IPS-15b (cell line): ENCODE results near the gene RAI1.
"Not testable (repeated sequence)": the region's sequence is repeated elsewhere in the genome, so short reads cannot be mapped to it uniquely, and the experiment has no call there.

Experiments used
- H3K27me3 ChIP-seq: one replicate; pipeline ENCODE4 v1.6.1; 2013; ENCODE audit warnings: low read length; ENCODE audit not compliant: control insufficient read depth, insufficient read depth
- H3K36me3 ChIP-seq: one replicate; pipeline ENCODE4 v1.6.1; 2013; ENCODE audit warnings: low read length; ENCODE audit not compliant: control insufficient read depth, insufficient read depth
- H3K4me1 ChIP-seq: one replicate; pipeline ENCODE4 v1.6.1; 2013; ENCODE audit warnings: mild to moderate bottlenecking, low read length; ENCODE audit not compliant: control insufficient read depth, insufficient read depth
- H3K4me3 ChIP-seq: one replicate; pipeline ENCODE4 v1.5.1; 2013; ENCODE audit warnings: low read depth, low read length
- H3K9ac ChIP-seq: one replicate; pipeline ENCODE4 v1.6.1; 2013; ENCODE audit warnings: low read depth, mild to moderate bottlenecking, low read length
- H3K9me3 ChIP-seq: one replicate; pipeline ENCODE4 v1.6.1; 2013; ENCODE audit warnings: mild to moderate bottlenecking, low read length; ENCODE audit not compliant: control insufficient read depth, insufficient read depth

The RAI1 gene

DNA sequence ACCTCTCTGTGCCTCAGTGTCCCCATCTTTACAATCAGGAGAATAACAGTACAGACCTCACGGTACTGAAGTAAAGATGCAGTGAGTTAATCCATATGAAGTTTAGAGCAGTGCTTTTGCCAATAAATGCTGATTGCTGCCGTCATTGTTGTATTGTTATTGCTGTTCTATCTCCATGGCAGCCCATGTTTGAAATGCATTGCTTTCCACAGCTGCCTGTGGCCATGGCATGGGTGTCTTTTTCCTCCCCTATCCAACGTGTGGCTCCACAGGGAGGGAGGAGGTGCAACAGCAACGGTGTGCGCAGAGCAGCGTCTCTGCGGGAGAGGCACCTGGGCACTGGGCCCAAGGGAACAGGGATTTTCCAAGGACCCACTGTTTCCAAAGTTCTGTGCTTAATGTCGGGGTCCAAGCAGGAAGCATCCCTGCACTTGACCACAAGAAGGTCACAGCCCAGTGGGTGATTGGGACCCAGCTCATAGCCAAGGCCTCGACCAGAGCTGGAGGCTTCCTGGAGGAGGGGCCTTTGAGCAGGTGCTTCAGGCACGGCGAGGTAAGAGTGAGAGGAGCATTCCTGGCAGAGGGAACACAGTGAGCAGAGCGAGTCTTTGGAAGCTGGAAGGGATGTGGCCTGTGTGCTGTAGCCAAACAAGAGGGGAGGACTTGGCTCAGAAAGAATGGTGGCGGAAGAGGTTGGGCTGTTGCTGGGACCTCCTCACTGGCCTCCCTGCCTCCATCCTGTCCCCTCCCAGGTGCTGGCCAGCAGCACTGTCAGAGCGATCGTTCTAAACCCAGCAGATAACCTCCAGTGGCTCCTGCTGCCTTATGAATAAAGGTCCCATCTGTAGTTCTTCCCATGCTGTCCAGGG is 3.9 kb downstream of the RAI1 start:
- no peaks in the 10 kb centered on the region for H3K36me3 ChIP-seq
- no peak overlapping the region for H3K9ac ChIP-seq
- H3K4me3 ChIP-seq: no peak overlapping the region
- no peaks in the 10 kb centered on the region for H3K9me3 ChIP-seq
- H3K27me3 ChIP-seq: peaks cover 81% of the 10 kb centered on the region
- H3K4me1 ChIP-seq: peaks cover 7% of the 10 kb centered on the region

DNA sequence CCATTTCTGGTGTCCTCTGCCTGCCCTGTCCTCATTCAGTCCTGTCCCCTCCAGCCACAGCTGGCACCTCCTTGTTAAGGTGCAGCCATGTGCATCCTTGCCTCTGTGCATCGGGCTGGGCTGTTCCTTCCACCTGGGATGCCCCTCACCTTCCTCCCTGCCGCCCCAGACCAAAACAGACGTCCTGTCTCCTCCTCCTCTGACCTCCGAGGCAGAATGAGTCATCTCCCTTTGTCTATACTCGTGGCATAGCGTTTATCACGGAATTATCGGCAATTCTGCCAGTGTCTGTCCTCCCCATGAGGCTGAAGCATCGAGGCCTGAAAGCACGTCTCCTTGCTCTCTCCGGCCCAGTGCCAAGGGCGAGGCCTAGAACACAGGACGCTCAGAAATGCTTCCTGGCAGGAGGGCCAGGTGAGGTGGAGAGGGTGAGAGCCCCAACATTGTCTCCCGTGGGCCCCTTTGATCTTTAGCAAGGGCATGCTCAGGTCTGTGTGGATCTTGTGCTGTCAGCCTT is 4.6 kb downstream of the RAI1 start:
- Histone ChIP-seq H3K4me3 (peak overlapping the region; percentile 6), H3K4me1 (peaks cover 7% of the 10 kb centered on the region), H3K9ac (no peak overlapping the region)

DNA sequence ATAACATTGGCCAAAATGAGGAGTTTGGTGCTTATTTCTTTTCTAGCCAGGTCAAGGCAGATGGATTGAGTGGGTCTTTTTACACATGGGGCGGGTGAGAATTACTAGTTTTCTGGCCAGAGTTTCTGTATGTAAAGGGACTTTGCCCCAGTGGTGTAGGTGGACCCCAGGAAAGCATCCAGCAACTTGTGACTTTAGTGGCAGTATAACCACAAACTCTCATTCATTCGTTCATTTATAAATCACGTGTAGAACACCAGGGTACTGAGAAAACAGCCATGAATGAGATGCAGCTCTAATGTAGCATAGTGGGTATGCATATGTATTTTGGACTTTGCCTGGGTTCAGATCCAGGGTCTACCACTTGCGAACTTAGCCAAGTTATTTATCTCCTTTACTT is 8.1 kb downstream of the RAI1 start:
- peaks cover 89% of the 10 kb centered on the region for H3K27me3 ChIP-seq
- H3K4me1 ChIP-seq: peaks cover 21% of the 10 kb centered on the region
- no peak overlapping the region for H3K4me3 ChIP-seq
- H3K9me3 ChIP-seq: no peaks in the 10 kb centered on the region
- no peak overlapping the region for H3K9ac ChIP-seq
- H3K36me3 ChIP-seq: no peaks in the 10 kb centered on the region

More for the DNA sequence above, 4.6 kb downstream of the RAI1 start:
- Histone ChIP-seq H3K27me3 (peaks cover 81% of the 10 kb centered on the region), H3K36me3 (no peaks in the 10 kb centered on the region), H3K9me3 (no peaks in the 10 kb centered on the region)

DNA sequence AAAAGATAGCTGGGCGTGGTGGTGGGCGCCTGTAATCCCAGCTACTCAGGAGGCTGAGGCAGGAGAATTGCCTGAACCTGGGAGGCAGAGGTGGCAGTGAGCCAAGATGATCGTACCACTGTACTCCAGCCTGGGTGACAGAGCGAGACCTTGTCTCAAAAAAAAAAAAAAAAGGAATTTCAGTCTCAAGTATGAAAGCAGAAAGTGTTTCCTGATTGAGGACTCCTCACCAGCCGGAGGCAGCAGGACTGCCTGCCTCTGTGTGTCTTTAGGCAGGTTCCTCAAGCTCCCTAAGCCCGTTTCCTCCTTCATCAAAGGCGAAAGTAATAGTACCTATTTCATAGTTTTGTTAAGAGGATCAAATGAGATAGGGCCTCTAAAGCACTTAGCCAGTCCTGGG is 9.0 kb downstream of the RAI1 start:
- not testable (repeated sequence) for H3K9ac ChIP-seq, H3K36me3 ChIP-seq, H3K4me3 ChIP-seq, H3K9me3 ChIP-seq
- peaks cover 84% of the 10 kb centered on the region for H3K27me3 ChIP-seq
- peaks cover 21% of the 10 kb centered on the region for H3K4me1 ChIP-seq

GRCh38 chr17:17691468-17692263 is 10.4 kb downstream of the RAI1 start:
- Histone ChIP-seq H3K4me1 (peaks cover 15% of the 10 kb centered on the region), H3K4me3 (no peak overlapping the region), H3K36me3 (no peaks in the 10 kb centered on the region), H3K9ac (no peak overlapping the region), H3K9me3 (no peaks in the 10 kb centered on the region), H3K27me3 (peaks cover 85% of the 10 kb centered on the region)

- H3K4me1 ChIP-seq: peaks cover 15% of the 10 kb centered on the region
- peak overlapping the region; percentile 13 for H3K4me3 ChIP-seq
- no peak overlapping the region for H3K9ac ChIP-seq
- no peaks in the 10 kb centered on the region for H3K9me3 ChIP-seq
- H3K36me3 ChIP-seq: no peaks in the 10 kb centered on the region
- H3K27me3 ChIP-seq: peaks cover 85% of the 10 kb centered on the region
Measured at GRCh38 chr17:17692353-17693252, 11.3 kb downstream of the RAI1 start.

DNA sequence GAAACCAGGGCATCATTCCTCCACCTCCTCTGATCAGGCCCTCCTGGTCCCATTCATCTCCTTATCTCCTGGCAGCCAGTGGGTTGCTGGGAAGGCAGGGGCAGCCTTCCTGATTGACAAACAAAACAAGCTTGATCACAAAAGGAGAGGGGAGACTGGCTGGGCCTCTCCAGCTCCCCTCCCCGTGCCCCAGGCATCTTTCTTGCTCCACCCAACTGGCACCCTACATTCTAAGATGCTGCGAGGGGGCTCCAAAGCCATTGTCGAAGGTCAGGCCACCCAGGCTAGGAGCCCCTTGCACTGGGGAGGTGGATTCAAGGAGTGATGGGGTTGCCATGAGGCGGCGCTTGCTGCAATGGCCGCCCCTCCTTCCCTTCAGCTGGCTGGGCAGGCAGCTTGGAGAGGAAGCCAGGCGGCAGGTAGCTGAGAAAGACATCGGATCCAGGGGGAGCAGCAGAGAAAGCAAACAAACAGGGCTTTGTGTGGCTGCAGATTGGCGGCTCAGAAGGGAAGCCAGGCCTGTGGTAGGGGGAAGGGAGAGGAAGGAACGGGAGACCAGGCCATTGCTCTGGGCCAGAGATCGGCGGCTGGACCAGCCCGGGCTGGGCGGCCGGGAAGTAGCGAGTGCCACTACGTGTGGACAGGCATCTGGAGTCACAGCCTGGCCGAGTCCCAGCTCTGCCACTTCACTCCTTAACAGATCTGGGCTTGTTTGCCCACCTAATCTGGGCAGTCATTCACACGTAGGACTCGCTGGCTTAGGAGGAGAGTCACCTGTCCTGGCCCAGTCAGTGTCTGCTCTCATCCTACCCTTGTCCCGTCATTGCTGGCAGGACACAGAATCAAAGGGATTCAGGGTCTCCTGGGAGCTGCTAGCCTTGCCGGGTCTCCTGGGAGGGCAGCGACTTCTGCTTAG is 12.3 kb downstream of the RAI1 start:
- Histone ChIP-seq H3K27me3 (peaks cover 90% of the 10 kb centered on the region), H3K9me3 (no peaks in the 10 kb centered on the region), H3K9ac (peak overlapping the region; percentile 37), H3K4me3 (peak overlapping the region; percentile 41), H3K4me1 (peaks cover 16% of the 10 kb centered on the region), H3K36me3 (no peaks in the 10 kb centered on the region)

DNA sequence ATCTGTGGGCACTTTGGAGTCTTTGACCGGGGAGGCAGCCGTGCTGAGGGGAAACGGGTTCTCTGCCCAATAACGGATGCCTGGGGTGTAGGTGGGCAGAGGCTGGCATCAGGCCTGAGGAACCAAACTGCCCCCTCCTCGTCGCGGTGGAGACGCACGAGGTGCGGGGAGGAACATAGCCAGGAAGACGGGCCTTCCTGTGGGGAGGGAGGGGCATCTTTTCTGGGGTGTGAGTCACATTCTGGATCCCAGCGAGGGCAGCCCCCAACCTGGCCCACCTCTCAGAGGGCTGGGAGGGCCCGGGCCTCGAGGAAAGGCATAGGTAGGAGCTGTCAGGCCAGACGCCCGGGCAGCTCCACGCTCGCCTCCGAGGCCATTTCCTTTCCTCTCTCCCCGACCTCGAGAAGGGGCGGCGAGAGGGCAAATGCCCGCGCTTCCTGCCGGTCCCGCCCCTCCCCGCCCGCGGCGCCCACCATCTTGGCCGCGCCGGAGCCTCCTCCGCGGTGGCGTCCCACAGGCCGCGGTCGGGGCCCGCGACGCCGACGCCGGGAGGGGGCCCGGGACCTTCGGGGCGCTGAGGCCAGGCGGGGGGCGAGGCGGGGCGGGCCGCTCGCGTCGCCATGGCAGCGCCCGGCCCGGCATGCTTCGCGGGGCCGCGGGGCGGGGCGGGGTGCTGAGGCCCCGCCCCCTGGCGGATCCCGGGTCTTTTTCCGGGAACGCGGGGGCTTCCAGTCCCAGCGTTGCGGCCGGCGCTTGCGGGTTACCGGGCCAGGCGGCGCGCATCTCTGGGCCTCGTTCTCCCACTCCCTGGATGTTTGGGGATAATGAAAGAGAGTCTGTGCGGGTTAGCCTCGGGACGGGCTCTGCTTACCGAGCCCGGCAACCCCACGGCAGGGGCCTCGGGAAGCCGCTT is 13.2 kb downstream of the RAI1 start:
- Histone ChIP-seq H3K27me3 (peaks cover 92% of the 10 kb centered on the region), H3K4me1 (peaks cover 21% of the 10 kb centered on the region), H3K4me3 (peak overlapping the region; percentile 58), H3K9me3 (no peaks in the 10 kb centered on the region), H3K9ac (peak overlapping the region; percentile 37), H3K36me3 (no peaks in the 10 kb centered on the region)

- H3K27me3 ChIP-seq: peaks cover 92% of the 10 kb centered on the region
- no peak overlapping the region for H3K4me3 ChIP-seq
- peaks cover 26% of the 10 kb centered on the region for H3K4me1 ChIP-seq
- no peaks in the 10 kb centered on the region for H3K9me3 ChIP-seq
- no peaks in the 10 kb centered on the region for H3K36me3 ChIP-seq
- H3K9ac ChIP-seq: no peak overlapping the region
Measured at GRCh38 chr17:17696085-17696484, 14.8 kb downstream of the RAI1 start.
